NCI-H82 (cell line): ENCODE data around the gene PPP2R5A.
"Not testable (repeated sequence)": the region's sequence is repeated elsewhere in the genome, so short reads cannot be mapped to it uniquely, and the experiment has no call there.

ENCODE experiments used
- DNase-seq: peaks from one replicate; lab custom pipeline; 2025; lab: John Stamatoyannopoulos, UW

Gene PPP2R5A

DNA sequence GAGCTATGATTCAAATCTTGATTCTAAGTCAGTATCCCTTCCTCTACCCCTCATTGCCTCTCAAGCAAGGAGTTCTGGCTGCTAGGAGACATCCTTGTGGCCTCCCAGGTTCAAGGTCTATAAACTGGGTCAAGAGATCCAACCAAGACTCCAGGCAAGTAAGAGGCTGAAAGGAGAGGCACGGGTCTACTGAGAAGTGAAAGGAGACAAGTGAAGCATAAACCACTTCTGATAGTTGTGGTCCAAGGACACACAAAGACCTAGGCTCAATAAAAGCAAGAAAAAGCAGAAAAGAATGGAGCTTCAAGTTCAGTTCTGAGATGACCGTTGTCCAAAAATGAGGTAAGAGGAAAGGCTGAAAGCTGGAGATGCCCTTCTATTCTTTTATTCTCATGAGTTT lies 17.8 kb upstream of the PPP2R5A start:
- DNase-seq, result no peak

DNA sequence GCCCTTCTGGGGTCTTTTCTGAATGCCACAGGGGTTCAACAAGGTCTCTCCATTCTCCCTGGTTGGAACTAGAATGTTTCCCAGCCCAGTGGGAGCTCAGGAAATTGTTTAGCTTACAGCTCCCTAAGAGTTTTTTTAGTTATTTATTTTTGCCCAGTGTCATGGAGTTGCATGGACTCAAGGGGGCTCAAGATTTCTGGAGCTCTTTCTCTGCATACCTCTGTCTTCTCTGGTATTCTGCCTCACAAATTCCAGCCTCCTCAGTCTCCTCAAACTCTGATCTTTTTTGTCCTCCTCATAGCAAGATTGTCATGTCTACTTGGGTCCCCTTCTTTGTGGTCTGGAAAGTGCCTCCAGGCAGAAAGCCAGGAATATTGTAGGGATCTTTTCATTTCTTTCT lies 15.9 kb upstream of the PPP2R5A start:
- DNase-seq, result no peak

DNA sequence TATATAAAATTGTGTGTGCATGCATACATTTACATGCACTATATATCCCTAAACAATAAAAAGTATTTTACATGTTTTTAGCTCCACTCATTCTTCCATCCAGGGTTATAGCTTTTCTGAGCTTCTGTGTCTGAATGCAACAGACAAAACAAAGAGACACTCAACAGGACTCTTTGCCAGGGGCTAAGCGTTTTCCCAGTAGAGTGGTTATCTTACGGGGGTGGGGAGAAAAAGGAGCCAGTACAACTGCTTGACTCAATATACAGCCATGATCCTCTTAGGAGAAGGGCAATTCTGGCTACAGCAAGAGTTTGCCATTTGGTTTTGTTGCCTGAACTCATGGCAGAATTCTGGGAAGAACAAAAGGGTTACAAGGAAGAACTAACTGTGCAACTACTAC lies 14.6 kb upstream of the PPP2R5A start:
- DNase-seq, result peak; percentile 48

DNA sequence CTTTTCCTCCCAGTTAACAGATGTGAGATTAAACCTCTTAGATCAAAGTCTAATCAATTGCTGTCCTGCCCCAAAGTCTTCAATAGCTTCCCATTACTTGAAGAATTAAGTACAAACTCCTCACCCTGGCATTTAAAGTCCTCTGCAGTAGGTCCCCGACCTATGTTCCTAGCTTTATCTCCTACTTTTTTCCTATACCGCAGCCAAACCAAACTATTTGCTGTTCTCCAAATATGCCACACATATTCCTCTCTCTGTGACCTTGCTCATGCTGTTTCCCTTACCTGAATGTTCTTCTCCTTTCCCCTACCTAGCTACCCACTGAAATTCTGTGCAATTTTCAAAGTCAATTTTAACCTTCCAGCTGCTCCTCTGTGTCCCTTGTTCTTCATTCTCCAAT lies 14.0 kb upstream of the PPP2R5A start:
- DNase-seq, result peak; percentile 21

DNA sequence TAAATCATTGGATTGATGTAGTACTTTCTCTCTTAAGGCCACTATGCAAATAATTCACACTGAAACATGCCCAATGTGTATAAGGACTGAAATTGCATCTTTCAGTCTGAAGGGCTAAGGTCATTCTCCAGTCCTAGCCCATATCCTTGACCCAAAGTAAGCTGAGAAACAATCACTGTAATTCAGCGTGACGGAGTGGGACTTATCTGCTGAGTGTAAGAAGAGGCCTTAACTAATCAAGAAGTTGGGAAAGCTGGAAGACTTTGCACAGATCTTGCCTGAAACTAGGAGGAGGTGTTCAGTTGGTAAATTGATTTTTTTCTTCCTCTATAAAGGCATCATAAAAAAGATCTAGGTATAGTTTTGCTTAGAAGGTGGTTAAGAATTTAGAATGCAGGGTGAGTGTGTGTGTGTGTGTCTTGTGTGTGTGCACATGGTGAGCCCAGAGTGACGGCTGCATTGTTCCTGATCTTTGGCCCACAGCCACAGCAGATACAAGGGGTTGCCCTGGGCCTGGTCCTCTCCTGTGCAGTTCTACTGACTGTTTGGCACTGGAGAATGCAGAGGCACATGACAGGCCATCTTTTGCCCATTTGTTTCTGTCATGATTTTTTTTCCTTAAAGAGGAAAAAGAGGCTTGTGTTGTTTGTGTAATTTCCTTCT lies 13.3 kb upstream of the PPP2R5A start:
- no peak for DNase-seq

GRCh38 chr1:212281590-212281989 lies 3.6 kb upstream of the PPP2R5A start:
- no peak for DNase-seq

GRCh38 chr1:212283741-212284140 lies 1.5 kb upstream of the PPP2R5A start:
- no peak for DNase-seq

DNA sequence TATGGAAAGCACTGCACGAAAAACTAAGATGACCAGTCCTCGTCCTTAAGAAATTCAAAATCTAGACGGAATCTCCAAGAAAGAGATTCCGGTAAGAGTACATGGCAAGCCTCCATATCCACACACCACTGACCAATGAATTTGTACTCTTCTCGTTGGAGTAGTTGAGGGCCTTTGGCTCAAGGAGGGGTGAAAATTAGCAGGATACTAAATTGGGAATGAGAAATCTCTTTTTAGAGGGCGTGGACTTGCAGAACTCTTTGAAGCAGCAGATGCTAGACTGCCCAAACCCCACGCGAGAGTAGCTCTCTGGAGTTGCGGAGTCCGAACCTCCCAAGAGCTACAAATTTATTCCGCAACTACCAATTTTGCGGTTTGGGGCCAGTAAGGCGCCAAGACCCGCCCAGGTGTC lies 872 bp upstream of the PPP2R5A start:
- no peak for DNase-seq

DNA sequence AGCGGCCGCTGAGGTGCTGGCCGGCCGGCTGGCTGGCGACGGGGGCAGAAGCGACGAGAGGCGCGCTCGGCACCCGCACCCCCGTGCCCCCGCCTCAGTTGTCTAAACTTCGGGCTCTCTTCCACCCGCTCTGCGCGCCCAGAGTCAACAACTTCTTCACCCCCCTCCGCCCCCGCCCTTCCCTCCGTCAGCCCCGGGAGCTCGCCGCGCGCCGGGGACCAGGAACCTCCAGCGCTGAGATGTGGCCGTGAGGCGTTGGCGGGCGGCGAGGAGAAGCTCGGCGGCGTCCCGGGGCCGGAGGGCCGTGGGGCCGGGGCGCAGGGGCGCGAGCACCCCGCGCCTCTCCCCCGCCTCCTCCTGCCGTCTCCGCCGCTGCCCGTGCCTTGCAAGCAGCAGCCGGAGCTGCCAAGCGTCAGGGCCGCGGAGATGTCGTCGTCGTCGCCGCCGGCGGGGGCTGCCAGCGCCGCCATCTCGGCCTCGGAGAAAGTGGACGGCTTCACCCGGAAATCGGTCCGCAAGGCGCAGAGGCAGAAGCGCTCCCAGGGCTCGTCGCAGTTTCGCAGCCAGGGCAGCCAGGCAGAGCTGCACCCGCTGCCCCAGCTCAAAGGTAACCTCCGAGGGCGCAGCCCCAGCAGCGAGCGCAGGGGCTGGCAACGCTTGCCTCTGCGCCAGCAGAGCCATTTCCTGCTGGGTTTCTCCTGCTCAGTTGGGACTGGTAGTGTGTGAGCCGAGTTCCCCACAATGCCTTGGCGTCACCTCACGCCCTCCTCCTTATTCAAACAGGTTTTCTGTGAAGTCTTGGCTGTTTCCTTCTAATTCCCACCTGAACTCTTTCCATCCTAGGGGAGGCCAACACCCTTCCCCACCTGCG lies 710 bp downstream of the PPP2R5A start:
- peak; percentile 76 for DNase-seq

DNA sequence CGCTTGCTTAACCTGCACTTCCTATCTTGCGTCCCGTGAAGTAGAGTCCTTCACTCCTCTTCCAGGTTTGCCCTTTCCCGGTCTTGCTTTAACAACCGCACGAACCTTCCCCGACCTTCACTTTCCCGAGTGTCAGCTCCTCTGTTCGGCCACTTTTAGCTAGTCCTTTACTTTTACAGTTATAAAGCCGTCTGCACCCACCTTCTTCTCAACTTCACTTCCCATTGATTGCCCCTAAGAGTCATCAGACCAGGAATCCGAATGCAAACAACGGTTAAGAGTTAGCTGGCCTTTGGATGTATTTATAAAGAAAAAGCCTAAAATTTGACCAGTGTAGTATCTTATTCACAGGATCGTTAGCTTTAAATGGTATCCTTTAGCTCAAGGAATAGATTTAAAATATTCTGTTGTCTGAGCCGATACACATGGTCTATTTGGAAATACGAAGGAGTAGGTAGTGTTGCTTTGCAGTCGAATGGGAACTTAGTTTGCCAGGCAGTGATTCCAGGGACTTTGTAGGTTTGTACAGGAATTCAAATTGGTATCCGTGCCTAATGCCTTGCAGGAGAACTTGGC lies 1.4 kb downstream of the PPP2R5A start:
- peak; percentile 38 for DNase-seq

DNA sequence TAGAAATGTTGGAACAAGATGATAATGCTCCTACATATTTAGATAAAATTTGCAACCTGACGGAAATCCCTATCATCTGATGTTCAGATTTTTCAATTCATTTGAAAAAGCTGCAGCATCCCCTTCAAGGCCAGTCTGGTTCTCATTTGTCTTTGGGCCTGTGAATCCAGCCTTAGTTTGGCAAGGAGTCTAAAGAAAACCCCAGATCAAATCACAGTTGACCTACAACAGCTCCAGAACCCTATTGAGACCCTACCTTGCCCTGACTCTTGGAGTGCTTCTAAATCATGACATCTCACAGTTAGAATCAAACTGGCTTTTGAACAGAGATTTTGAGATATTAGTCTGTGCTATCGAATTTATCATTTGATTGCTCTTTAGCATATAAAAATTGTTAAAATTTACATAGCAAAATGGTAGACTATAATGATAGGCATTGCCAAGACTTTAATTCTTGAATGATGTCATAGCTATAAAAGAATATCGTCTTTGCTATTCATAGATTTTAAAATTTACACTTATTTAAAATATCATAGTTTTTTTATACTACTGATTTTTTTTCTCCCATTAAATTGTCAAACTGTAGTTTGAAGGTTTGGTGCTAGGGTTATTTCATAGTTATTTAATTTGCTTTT lies 2.2 kb downstream of the PPP2R5A start:
- DNase-seq, result peak; percentile 23

- DNase-seq, result not testable (repeated sequence)
Observed at GRCh38 chr1:212287995-212288394, 2.8 kb downstream of the PPP2R5A start.

DNA sequence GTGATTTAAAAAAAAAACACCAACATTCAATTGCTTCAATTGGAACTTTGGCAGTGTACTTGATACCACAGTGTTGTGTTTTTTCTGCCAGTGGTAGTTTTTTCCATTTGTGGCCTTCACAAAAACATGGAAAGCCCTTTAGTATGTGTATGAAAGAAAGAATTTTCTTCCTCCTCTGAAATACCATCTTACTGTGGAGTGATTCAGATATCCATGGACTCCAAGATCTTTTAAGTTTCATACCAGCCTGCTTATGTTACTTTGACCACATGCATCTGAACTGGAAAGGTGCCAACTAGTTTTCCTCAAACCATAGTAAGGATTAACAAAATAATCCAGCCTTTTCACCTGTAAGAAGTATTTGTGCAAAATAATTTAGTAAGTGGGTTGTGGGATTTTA lies 3.4 kb downstream of the PPP2R5A start:
- peak; percentile 42 for DNase-seq

DNA sequence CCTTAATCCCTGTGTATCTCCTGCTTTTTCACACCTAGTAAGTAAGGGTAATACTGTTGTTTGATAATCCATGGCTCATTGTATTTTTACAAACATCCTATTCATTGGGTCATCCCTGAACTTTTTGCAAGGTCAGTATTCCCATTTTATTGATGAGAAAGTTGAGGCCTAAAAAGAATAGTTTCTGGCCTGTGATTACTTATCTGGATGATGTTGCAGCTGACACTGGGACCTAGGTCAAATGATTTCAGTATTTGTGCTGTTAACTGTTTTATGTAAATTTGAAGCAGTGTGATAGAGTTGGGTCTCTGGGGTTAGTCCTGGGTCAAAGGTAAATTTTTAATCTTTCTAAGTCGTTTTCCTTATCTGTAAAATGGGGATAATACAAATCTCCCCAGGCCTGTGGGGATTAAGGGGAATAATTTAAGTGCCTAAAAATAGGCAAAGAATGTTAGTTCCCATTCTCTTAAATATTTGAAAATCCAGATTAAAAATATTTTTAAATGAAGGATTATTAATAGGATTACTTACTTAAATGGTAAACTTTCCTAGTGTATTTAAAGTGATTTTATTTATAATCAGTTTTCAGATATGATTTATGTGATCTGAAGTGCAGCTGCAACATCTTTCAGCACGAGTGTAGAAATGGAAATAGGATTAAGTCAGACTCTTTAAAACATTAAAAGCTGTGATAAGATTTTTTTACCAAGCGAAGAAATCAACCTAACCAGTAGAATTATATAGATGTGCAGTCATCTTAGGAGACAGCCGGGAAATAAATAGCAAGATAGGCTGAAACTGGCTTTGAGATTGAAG lies 4.3 kb downstream of the PPP2R5A start:
- DNase-seq, result peak; percentile 36

- no peak for DNase-seq
Observed at GRCh38 chr1:212290608-212291007, 5.4 kb downstream of the PPP2R5A start.

DNA sequence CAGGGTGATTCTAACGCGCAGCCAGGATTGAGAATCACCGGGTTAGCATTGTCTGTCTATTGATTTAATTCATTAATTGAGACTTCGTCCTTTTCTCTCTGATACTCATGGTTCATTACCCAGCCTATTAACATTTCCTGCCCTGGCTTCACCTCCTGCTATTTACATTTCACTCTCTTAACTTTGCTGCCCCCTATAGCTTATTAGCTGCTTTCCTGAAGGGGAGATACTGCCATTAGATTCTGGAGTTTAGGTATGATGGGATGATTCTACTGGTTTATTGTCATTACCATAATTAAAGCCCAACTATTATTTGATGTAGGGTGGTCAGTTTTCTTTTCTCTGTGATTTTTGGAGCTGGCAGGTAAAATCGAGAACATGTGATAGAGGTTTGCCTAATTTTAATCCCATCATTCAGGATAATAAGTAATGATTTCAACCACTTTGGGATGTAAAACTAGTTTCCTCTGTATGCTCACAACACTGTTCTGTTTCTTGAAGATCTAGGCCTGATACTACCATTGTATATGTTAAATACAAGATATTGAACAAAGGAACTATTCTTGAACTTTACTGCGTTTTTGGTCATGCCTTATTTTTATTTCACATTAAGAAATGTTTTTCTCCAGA lies 6.4 kb downstream of the PPP2R5A start:
- peak; percentile 97 for DNase-seq

- no peak for DNase-seq
Observed at GRCh38 chr1:212292250-212293105, 7.3 kb downstream of the PPP2R5A start.

- DNase-seq, result peak; percentile 53
Observed at GRCh38 chr1:212293579-212293978, 8.4 kb downstream of the PPP2R5A start.

GRCh38 chr1:212294983-212295382 lies 9.8 kb downstream of the PPP2R5A start:
- DNase-seq, result no peak

DNA sequence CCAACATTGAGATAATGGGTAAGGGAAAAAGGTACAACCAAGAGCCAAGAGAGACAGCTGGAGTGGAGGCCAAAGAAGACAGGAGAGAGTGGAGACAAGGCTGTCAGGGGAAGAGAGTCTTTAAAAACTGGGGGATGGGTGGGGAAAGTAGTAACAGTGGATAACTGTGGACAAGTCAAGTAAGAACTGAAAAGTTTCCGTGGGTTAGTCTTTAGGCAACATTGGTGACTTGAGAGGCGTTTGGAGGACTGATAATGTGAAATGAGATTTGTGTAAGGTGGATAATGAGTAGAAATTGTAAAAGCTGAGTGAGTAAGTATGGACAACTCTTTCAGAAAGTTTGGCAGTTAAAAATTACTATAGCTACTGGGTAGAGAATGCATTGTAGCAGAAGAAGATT lies 10.4 kb downstream of the PPP2R5A start:
- no peak for DNase-seq
